HG03442 (cell line): Measurements from ENCODE around the gene PIGQ.

Experiments used
- ATAC-seq: cut with Tn5 transposase; IDR thresholded peaks from one replicate; pipeline ENCODE4 v1.9.1; 2021; ENCODE audit warnings: mild to moderate bottlenecking, moderate library complexity; ENCODE audit not compliant: unreplicated experiment

Gene PIGQ

GRCh38 chr16:625977-626765, 56.4 kb downstream of the PIGQ start:
- ATAC-seq: no peak

- ATAC-seq: no peak
Measured at GRCh38 chr16:626787-627453, 57.2 kb downstream of the PIGQ start.

GRCh38 chr16:627454-628239, 57.9 kb downstream of the PIGQ start:
- ATAC-seq: no peak

- ATAC-seq: no peak
Measured at GRCh38 chr16:628321-629061, 58.7 kb downstream of the PIGQ start.

- no peak for ATAC-seq
Measured at GRCh38 chr16:629185-629832, 59.5 kb downstream of the PIGQ start.

GRCh38 chr16:629833-630248, 60.1 kb downstream of the PIGQ start:
- ATAC-seq: no peak

GRCh38 chr16:630249-630814, 60.6 kb downstream of the PIGQ start:
- ATAC-seq: no peak

GRCh38 chr16:630815-631405, 61.1 kb downstream of the PIGQ start, which contains the start of gene WFIKKN1:
WFIKKN1 (plus strand) TSS chr16:630985; CDS start chr16:631254, 269 bp downstream.
- no peak for ATAC-seq

- no peak for ATAC-seq
Measured at GRCh38 chr16:631808-632358, 62.1 kb downstream of the PIGQ start.

GRCh38 chr16:632486-633335, 62.9 kb downstream of the PIGQ start:
- ATAC-seq: no peak

- no peak for ATAC-seq
Measured at GRCh38 chr16:633336-634050, 63.7 kb downstream of the PIGQ start.
